GM06990 (cell line): ENCODE data around the gene LRRC61.
A peak's percentile ranks its signal among the peaks of the same experiment; 100 is the strongest.

Experiments
- DNase-seq: peaks from one replicate; pipeline ENCODE4 v3.0.0-alpha.2; 2011; ENCODE audit not compliant: insufficient read length; ENCODE audit errors: extremely low read depth
- H3K27me3 ChIP-seq: replicated peaks from 2 replicates; pipeline ENCODE4 v1.6.0; 2011; ENCODE audit warnings: low read length; ENCODE audit not compliant: control insufficient read depth, insufficient read depth
- H3K36me3 ChIP-seq: 2 replicates; pipeline ENCODE4 v1.5.1; 2011; ENCODE audit warnings: low read length; ENCODE audit not compliant: control insufficient read depth, insufficient read depth
- H3K4me3 ChIP-seq: replicated peaks from 2 replicates; pipeline ENCODE4 v1.5.1; 2011; ENCODE audit warnings: low read depth, mild to moderate bottlenecking, control low read depth, low read length
- TF ChIP-seq, protein P1 (sequence below): IDR thresholded peaks from 2 replicates; pipeline ENCODE4 v1.5.1; 2011; ENCODE audit warnings: low read length, control low read depth, mild to moderate bottlenecking, inconsistent platforms; ENCODE audit not compliant: insufficient read depth, poor library complexity, severe bottlenecking

The LRRC61 gene

DNA sequence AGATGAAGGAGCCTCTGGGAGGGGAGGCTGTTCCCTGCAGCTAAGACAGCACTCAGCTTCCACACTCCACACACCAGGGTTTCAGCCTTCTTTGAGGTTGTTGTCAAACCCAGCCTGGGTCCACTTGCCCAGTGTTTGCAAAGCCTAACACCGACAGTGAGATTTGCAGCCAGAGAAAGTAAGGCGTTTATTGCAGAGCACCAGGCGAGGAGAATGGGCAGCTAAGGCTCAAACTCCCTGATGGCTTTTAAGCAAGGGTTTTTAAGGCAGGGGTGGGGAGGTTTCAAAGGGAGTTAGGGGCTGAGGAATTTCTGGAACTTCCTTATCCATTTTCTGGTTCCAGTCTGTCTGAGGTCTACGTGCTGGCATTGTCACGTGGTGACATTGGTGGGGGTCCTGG, 51.3 kb downstream of the LRRC61 start:
- TF ChIP-seq, protein P1, sequence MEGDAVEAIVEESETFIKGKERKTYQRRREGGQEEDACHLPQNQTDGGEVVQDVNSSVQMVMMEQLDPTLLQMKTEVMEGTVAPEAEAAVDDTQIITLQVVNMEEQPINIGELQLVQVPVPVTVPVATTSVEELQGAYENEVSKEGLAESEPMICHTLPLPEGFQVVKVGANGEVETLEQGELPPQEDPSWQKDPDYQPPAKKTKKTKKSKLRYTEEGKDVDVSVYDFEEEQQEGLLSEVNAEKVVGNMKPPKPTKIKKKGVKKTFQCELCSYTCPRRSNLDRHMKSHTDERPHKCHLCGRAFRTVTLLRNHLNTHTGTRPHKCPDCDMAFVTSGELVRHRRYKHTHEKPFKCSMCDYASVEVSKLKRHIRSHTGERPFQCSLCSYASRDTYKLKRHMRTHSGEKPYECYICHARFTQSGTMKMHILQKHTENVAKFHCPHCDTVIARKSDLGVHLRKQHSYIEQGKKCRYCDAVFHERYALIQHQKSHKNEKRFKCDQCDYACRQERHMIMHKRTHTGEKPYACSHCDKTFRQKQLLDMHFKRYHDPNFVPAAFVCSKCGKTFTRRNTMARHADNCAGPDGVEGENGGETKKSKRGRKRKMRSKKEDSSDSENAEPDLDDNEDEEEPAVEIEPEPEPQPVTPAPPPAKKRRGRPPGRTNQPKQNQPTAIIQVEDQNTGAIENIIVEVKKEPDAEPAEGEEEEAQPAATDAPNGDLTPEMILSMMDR: no peak
- H3K4me3 ChIP-seq: no peak overlapping the region
- no peaks in the 10 kb centered on the region for H3K27me3 ChIP-seq
- peaks cover 27% of the 10 kb centered on the region for H3K36me3 ChIP-seq
- no peak for DNase-seq

DNA sequence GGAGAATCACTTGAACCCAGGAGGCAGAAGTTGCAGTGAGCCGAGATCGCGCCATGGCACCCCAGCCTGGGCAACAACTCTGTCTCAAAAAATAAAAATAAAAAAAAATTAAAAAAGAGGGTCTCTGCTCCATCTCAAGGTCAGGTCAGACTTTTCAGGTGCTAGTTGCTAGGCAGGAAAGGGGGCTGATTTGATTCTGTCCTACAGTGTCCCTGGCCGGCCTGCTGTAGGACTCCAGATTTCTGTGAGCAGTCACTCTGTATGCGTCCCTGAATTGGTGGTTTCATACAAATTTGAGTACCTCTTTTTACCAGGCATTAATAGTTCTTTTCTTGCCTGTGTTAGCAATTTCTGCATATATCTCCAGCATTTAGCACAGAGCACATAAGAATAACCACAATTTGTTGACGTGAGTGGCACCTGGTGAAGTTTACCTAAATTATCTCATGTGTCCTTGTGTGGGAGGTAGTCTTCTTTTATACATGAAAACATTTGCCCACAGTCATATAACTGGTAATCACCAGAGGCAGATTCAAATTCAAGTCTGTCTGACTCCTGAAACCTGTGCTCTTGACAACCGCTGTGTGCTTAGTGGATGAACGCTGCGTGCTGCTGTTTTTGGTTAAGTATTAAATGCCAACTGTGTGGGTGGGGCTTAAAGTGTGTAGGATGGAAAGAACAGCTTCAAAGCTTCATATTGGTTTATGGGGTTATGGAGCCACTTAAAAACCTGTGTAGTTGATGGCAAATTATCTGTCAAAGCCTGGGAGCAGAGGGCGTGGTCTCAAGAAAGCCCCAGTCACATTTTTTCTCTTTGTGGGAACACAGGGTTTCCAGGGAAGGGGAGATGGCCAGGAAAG, 52.7 kb downstream of the LRRC61 start:
- DNase-seq: peak; percentile 59
- Histone ChIP-seq H3K36me3 (peaks cover 27% of the 10 kb centered on the region), H3K27me3 (no peaks in the 10 kb centered on the region), H3K4me3 (no peak overlapping the region)
- TF ChIP-seq, protein P1: no peak

DNA sequence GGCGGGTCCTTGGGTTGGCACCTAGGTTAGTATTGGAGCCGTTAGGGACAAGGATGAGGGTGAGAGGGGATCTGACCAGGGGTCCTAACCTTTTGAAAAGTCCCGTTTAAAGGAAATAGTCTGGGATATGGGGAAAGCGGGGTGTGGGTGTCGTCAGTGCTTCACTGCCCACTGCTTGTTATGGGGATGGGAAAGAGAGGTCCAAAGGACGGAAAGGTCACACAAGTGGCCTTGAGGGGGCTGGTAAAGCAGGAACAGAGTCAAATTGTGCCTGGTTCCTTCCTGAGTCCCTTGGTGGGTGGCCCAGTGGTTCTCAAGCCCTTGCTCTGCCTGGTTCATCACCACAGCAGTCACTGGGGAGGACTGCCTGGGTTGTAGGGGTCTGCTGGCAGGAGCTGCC, 53.4 kb downstream of the LRRC61 start:
- Histone ChIP-seq H3K36me3 (peaks cover 23% of the 10 kb centered on the region), H3K4me3 (0 out of 2 replicates have a peak overlapping the region, but pooled peaks have one; percentile 3), H3K27me3 (no peaks in the 10 kb centered on the region)
- TF ChIP-seq, protein P1: no peak
- DNase-seq: no peak

DNA sequence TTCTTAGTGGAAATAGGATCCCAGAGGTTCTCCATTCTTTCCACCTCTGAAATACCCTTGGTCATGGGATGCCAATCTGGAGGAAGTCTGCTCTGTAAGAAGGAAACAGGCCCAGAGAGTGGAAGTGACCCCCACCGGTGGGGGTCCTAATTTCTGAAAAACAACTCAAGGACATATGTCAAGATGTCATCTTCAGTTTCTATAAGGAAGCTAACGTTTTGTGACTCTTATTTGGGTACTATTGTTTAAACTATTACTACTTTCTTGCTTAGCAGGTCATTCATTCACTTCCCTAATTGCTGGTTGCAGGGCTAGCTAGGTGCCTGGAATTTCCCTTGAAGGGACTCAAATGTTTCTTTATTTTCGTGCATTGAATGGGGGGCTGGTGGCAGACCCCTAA, 54.0 kb downstream of the LRRC61 start:
- TF ChIP-seq, protein P1: no peak
- DNase-seq: no peak
- peaks cover 19% of the 10 kb centered on the region for H3K36me3 ChIP-seq
- H3K4me3 ChIP-seq: no peak overlapping the region
- no peaks in the 10 kb centered on the region for H3K27me3 ChIP-seq

DNA sequence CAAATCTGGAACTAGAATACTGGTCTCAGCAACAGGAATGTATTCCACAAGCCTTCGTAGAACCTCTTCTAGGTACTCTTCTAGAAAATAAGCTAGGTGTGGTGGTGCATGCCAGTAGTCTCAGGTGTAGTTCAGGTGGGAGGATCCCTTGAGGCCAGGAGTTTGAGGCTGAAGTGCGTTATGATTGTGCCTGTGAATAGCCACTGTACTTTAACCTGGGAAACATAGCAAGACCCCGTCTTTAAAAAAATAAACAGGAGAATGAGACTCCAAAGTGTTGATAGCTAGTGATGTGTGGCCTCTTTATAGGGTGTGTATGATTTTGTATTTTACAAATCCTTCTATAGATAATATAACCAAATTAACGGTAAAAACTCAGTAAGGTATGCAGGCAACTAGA, 54.5 kb downstream of the LRRC61 start:
- Histone ChIP-seq H3K36me3 (peaks cover 17% of the 10 kb centered on the region), H3K27me3 (no peaks in the 10 kb centered on the region), H3K4me3 (no peak overlapping the region; the same call in 1 of the 2 replicates)
- DNase-seq: no peak
- TF ChIP-seq, protein P1: no peak
